GM19193 (cell line): ENCODE measurements around the gene PPP1R13B.
A peak's percentile ranks its signal among the peaks of the same experiment; 100 is the strongest.

Source experiments
- POLR2A ChIP-seq: IDR thresholded peaks from 4 replicates; pipeline ENCODE4 v1.6.1; 2011; ENCODE audit not compliant: insufficient read depth, insufficient read length; ENCODE audit errors: extremely low read depth

PPP1R13B gene, protein sequence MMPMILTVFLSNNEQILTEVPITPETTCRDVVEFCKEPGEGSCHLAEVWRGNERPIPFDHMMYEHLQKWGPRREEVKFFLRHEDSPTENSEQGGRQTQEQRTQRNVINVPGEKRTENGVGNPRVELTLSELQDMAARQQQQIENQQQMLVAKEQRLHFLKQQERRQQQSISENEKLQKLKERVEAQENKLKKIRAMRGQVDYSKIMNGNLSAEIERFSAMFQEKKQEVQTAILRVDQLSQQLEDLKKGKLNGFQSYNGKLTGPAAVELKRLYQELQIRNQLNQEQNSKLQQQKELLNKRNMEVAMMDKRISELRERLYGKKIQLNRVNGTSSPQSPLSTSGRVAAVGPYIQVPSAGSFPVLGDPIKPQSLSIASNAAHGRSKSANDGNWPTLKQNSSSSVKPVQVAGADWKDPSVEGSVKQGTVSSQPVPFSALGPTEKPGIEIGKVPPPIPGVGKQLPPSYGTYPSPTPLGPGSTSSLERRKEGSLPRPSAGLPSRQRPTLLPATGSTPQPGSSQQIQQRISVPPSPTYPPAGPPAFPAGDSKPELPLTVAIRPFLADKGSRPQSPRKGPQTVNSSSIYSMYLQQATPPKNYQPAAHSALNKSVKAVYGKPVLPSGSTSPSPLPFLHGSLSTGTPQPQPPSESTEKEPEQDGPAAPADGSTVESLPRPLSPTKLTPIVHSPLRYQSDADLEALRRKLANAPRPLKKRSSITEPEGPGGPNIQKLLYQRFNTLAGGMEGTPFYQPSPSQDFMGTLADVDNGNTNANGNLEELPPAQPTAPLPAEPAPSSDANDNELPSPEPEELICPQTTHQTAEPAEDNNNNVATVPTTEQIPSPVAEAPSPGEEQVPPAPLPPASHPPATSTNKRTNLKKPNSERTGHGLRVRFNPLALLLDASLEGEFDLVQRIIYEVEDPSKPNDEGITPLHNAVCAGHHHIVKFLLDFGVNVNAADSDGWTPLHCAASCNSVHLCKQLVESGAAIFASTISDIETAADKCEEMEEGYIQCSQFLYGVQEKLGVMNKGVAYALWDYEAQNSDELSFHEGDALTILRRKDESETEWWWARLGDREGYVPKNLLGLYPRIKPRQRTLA

GRCh38 chr14:103847451-103848174 lies at the start of gene PPP1R13B:
Gene PPP1R13B (minus strand): TSS chr14:103847575. CDS start chr14:103847307, 268 bp downstream.
- TF ChIP-seq POLR2A: peak; percentile 54

DNA sequence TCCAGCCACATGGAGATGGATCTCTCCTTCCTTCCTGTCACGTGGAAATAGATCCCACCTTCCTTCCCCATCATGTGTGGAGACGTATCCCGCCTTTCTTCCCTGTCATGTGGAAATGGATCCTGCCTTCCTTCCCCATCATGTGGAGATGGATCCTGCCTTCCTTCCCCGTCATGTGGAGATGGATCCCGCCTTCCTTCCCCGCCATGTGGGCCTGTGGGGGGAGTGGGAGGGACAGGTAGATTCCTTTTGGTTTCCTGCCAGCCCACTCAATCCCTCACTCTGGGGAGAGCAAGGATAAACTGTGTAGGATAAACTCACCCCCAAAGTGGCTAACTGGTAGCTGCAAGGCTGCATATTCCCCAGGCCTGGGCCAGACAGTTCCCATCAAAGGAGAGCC lies 49.2 kb upstream of the PPP1R13B start:
- TF ChIP-seq POLR2A: no peak

DNA sequence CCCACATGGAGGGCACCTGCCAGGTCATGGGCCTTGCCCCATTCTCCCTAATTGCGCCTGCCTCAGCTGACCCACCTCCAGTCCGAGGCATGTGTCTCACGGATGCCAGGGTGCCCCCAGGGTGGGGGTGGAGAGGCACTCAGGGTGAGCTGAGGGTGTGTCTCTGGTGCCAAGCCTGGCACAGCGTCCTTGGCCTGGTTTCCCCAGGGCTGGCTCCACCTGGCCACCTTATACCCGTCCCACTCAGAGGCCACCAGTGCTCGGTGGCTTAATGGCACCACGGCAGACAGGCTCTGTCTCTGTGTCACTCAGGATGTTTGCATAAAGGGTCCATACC lies 47.3 kb upstream of the PPP1R13B start:
- TF ChIP-seq POLR2A: no peak

- TF ChIP-seq POLR2A: no peak
These were observed 46.8 kb upstream of the PPP1R13B start for GRCh38 chr14:103894034-103894722.

DNA sequence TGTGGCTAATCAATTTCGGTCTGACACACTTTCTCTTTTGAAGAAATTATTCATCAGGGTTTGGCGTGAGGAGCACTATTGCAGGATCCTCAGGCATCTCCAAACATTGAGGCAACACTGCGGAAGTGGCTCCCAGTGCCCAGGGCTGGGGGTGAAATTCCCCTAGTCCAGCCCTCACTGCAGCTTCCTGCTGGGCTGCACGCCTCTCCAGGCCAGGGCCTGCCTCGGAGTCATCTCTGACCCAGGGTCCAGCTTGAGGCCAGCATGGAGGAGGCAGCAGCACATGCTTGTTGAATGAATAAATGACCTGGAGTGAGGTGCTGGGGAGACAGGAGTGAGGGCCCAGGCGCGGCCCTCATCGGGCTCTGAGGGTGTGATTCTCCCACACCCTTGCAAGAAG lies 44.9 kb upstream of the PPP1R13B start:
- TF ChIP-seq POLR2A: no peak

DNA sequence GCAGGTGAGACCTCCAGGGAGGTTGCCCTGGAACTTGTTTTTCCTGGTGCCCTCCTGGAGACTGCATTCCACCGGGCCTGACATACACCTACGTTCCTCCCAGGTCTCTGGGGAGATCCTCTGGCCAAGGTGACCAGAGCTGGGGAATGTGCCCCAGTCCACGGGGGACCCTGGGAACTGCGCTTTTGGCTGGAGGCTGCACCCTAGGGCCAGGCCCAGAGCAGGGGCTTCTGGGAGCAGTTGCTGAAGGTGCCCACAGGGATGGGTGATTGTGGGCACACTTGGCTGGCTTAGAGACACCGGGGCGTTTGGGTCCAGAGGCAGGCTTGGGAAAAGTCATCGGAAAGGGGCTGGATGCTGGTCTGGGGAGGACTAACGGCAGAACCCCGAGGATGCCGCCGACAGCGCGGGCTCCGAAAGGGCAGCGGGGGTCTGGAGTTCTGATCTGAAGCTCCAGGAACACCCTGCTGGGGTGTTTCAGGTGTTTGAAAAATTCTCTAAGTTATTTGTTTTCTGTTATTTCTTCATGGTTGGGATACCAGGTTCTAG lies 44.4 kb upstream of the PPP1R13B start:
- TF ChIP-seq POLR2A: no peak

GRCh38 chr14:103890821-103891666 lies 43.7 kb upstream of the PPP1R13B start:
- no peak for TF ChIP-seq POLR2A

DNA sequence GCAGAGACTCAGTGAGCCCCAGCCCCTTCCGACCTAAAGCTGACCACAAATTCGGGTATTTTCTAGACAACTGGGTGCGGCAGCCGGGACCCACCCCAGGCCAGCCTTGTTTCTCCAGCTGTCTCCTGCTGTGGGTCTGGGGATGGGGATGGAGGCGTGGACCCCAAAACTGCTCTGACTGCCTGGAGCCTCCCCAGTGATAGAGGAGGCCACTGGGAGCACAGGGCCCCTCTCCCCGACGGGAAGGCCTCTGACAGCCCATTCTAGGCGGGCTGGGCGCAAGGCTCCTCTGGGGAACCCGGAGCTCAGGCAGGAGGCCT lies 42.6 kb upstream of the PPP1R13B start:
- TF ChIP-seq POLR2A: no peak

GRCh38 chr14:103889313-103890051 lies 42.1 kb upstream of the PPP1R13B start:
- TF ChIP-seq POLR2A: no peak

DNA sequence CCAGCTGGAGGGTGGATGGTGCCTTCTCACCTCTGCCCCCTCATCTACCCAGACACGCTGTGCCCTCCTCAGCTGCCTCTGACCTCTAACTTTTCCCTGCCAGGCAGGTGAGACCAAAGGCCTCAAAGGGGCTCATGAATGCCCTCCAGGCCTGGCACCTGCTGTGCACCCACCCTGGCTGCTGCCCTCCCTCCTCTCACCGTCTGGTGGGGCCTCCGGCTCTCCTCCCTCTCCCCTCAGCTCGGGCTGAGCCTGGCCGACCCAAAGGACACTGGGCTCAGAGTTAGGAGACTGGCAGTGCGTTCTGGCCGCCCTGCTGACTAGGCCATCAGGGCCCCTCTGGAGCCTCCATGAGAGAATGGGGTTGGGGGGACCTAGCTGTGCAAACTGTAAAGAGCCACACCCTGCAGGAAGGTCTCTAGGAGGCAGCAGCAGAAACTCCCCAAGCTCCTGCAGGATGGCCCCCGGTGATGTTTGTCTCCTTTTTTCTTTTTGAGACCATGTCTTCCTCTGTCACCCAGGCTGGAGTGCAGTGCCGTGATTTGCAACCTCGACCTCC lies 40.3 kb upstream of the PPP1R13B start:
- no peak for TF ChIP-seq POLR2A

GRCh38 chr14:103887170-103887501 lies 39.8 kb upstream of the PPP1R13B start:
- no peak for TF ChIP-seq POLR2A
